ENCODE measurements around the gene ZBTB45.
"Not testable (repeated sequence)": the region's sequence is repeated elsewhere in the genome, so short reads cannot be mapped to it uniquely, and the experiment has no call there.

ZBTB45 gene

DNA sequence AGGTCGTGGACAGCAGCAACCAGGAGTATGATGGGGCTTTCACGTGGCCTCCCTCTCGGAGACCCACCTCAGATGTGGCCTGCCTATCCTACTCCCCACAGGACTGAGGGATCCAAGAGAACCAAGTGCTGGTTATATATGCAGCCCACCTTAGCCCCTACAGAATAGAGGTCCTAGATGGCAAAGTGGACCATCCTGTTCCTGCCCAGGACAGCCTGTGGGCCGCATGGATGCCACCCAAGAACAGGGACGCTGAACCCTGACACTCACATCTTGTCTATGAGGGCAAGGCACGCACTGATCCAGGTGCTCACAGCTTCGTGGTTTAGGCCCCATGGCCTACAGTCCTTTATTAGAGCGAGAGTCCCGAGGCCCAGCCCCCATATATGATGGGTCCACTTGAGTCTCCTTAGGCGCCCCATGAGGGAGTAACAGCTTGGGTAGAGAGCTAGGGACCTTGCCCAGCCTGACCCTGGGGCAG lies 6.4 kb downstream of the ZBTB45 start:
- peak overlapping the region; percentile 87 for H3K4me3 ChIP-seq (ENCODE audit: low read depth, low read length)
- DNase-seq (ENCODE audit: low read depth): no peak
- TF ChIP-seq, protein P1, sequence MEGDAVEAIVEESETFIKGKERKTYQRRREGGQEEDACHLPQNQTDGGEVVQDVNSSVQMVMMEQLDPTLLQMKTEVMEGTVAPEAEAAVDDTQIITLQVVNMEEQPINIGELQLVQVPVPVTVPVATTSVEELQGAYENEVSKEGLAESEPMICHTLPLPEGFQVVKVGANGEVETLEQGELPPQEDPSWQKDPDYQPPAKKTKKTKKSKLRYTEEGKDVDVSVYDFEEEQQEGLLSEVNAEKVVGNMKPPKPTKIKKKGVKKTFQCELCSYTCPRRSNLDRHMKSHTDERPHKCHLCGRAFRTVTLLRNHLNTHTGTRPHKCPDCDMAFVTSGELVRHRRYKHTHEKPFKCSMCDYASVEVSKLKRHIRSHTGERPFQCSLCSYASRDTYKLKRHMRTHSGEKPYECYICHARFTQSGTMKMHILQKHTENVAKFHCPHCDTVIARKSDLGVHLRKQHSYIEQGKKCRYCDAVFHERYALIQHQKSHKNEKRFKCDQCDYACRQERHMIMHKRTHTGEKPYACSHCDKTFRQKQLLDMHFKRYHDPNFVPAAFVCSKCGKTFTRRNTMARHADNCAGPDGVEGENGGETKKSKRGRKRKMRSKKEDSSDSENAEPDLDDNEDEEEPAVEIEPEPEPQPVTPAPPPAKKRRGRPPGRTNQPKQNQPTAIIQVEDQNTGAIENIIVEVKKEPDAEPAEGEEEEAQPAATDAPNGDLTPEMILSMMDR (IDR thresholded peaks at IDR 0.05; ENCODE audit: control insufficient read depth, extremely low read depth, insufficient read depth): no peak

DNA sequence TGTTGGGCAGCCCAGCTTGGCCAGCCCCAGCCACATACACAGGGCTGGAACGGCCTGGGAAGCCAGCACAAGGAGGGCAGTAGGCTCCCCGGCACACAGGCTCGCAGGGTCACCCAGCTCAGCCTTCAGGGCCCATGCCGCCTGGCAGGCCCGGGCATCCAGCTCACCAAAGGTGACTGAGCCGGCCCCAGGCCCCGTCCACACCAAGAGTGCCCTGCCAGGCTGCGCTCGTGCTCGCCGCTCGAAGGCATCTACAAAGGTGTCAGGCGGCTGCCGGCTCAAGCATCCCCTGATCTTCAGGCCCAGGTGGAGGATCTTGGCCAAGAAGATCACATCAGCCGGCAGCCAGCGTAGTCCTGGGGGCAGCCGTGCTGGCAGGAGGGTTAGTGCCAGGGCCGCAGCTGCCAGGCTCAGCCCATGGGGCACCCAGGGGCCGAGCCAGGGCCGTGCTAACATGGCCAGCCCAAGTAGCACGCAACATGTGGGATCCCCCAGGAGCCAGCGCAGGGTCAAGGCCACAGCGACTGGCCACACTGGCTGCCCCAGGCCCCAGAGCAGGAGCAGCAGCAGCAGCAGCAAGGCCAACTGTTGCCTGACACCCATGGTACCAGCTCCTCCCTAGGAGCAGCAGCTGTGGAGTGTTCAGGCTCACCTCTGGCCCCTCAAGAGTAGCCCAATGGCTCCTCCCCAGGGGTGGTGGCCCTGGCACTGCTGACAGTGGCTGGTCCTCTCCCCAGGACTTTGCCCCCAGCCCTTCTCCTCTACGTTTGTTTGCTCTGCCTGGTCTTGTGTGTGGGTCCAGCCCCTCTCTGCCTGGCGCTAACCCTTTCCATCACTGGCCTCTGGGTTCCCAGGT lies 8.0 kb downstream of the ZBTB45 start, which contains the start of gene SLC27A5:
Gene SLC27A5 (minus strand): TSS at position 640 of the 856 bp plus-strand sequence. CDS start 37 bp downstream, at position 603.
- DNase-seq (ENCODE audit: low read depth): no peak
- TF ChIP-seq, protein P1 (IDR thresholded peaks at IDR 0.05; ENCODE audit: control insufficient read depth, extremely low read depth, insufficient read depth): no peak
- H3K4me3 ChIP-seq (ENCODE audit: low read depth, low read length): no peak within 1 kb of the TSS

DNA sequence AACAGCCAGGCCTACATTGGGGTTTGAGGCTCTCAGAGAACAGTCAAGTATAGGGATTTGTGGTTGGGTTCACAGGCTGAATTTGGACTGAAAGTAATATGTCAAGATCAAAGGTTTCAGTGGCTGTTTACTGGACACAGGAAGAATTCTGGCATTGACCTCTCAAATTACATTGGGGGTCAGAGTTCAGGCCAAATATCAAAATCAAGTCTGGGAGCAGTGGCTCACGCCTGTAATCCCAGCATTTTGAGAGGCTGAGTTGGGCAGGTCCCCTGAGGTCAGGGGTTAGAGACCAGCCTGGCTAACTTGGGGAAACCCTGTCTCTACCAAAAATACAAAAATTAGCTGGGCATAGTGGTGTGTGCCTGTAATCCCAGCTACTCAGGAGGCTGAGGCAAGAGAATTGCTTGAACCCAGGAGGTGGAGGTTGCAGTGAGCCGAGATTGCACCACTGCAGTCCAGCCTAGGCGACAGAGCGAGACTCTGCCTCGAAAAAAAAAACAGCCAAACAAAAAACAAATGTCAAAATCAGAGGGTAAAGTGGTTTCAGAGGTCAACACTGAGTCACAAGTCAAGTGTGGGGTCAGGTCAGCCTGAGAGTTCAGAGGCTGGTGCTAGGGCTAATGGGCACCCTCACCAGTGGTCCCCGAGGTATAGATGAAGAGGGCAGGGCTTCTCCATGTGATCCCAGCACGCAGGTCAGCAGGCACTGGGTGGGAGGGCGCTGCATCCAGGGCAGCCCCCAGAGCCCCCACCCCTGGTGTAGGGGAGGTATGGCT lies 9.3 kb downstream of the ZBTB45 start:
- no peak for DNase-seq (ENCODE audit: low read depth)
- TF ChIP-seq, protein P1 (IDR thresholded peaks at IDR 0.05; ENCODE audit: control insufficient read depth, extremely low read depth, insufficient read depth): no peak
- H3K4me3 ChIP-seq (ENCODE audit: low read depth, low read length): no peak overlapping the region

DNA sequence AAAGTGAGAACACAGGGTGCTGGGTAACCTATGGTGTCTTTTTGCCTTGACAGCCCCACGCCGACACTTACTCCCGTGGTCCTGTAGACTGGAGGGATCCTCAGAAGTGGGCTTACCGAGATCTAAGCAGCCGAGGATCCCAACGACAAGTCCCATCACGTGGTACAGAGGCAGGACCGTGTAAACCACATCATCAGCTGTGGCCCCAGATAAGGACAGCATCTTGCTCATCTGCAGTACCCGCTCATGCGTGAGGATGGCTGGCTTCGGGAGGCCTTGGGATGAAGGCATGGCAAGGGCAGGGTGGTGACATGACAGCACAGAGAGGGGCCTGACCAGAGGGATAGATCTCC lies 9.9 kb downstream of the ZBTB45 start:
- H3K4me3 ChIP-seq (ENCODE audit: low read depth, low read length): no peak overlapping the region
- DNase-seq (ENCODE audit: low read depth): no peak
- TF ChIP-seq, protein P1 (IDR thresholded peaks at IDR 0.05; ENCODE audit: control insufficient read depth, extremely low read depth, insufficient read depth): no peak

DNA sequence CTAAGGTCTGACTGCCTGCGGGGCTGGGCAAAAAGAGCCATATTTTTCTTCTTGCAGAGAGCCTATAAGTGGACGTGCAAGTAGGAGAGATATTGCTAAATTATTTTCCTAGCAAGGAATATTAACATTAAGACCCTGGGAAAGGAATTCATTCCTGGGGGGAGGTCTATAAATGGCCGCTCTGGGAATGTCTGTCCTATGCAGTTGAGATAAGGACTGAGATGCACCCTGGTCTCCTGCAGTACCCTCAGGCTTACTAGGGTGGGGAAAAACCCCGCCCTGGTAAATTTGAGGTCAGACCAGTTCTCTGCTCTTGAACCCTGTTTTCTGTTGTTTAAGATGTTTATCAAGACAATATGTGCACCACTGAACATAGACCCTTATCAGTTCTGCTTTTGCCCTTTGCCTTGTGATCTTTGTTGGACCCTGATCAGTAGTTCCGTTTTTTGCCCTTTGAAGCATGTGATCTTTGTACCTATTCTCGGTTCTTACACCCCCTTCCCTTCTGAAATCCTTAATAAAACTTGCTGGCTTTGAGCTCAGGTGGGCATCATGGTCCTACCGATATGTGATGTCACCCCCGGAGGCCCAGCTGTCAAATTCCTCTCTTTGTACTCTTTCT lies 11.9 kb downstream of the ZBTB45 start:
- not testable (repeated sequence) for DNase-seq (ENCODE audit: low read depth)

DNA sequence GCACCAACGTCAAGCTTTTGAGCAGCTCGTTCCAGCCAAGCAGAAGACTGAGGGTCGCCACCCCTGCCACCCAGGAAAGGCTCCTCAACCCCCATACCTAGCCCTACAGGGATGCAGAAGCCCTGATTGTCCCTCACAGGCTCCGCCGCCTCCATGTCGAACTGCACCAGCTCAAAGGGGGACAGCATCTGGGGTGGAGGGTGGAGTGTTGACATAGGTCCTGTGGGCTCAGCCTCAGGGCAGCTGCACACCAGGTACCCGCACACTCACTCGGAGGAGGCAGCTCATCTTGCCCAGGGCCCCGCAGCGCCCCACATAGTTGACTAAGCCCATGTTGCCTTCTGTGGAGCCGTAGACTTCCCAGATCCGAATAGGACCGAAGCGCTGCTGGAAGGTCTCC lies 19.4 kb downstream of the ZBTB45 start:
- DNase-seq (ENCODE audit: low read depth): no peak
- TF ChIP-seq, protein P1 (IDR thresholded peaks at IDR 0.05; ENCODE audit: control insufficient read depth, extremely low read depth, insufficient read depth): no peak
- H3K4me3 ChIP-seq (ENCODE audit: low read depth, low read length): peak overlapping the region; percentile 69

More for the DNA sequence above, 11.9 kb downstream of the ZBTB45 start:
- not testable (repeated sequence) for H3K4me3 ChIP-seq (ENCODE audit: low read depth, low read length)

Measured in LNCaP clone FGC (cell line).